PC-9 (cell line): ENCODE data around the gene DCP2.

Experiments
- EZH2 ChIP-seq: fragments of 200-600 bp; sonication (generic); IDR thresholded peaks from 2 replicates; pipeline ENCODE4 v1.8.0; 2017; ENCODE audit warnings: antibody characterized with exemption, low read depth
- TF ChIP-seq, protein P1 (sequence below): fragments of 200-600 bp; sonication (generic); conservative IDR thresholded peaks from 2 replicates; pipeline ENCODE4 v1.6.1; 2017; ENCODE audit warnings: mixed run types, antibody characterized with exemption, mild to moderate bottlenecking, moderate library complexity

DNA sequence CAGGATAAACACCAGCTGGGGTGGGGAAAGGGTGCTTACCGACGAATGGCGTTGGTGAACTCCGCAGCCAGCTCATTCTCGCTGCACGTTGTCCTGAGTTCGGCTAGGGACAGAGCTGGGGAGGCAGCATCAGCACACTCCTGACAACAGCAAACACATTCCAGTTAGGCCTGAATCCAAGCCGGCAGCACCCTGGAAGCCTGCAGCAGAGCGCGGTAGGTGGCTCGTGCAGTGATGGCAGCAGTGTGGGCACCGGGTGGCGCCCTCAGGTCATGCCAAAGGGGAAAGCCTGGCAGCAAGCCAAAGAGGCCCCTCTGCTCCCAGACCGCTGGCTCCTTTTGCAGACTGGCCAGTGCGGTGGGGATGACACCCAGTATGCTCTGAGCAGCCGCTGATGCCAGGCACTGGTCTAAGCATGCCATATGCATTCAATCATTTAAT lies 66.9 kb downstream of the DCP2 start:
- TF ChIP-seq, protein P1, sequence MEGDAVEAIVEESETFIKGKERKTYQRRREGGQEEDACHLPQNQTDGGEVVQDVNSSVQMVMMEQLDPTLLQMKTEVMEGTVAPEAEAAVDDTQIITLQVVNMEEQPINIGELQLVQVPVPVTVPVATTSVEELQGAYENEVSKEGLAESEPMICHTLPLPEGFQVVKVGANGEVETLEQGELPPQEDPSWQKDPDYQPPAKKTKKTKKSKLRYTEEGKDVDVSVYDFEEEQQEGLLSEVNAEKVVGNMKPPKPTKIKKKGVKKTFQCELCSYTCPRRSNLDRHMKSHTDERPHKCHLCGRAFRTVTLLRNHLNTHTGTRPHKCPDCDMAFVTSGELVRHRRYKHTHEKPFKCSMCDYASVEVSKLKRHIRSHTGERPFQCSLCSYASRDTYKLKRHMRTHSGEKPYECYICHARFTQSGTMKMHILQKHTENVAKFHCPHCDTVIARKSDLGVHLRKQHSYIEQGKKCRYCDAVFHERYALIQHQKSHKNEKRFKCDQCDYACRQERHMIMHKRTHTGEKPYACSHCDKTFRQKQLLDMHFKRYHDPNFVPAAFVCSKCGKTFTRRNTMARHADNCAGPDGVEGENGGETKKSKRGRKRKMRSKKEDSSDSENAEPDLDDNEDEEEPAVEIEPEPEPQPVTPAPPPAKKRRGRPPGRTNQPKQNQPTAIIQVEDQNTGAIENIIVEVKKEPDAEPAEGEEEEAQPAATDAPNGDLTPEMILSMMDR = no peak
- TF ChIP-seq EZH2 = no peak
